Esophagus muscularis mucosa (tissue), 3 donors: ENCODE results near the gene TMPRSS11E.

ENCODE experiments used
- EP300 ChIP-seq: sonication (generic); formaldehyde crosslinking; IDR thresholded peaks from one replicate; pipeline ENCODE4 v1.6.1; 2017; ENCODE audit warnings: antibody characterized with exemption
- POLR2AphosphoS5 ChIP-seq, 2 donors: sonication (generic); formaldehyde crosslinking; IDR thresholded peaks; one replicate each; pipeline ENCODE4 v1.6.1; 2017; ENCODE audit warnings: antibody characterized with exemption in 2 of 2

DNA sequence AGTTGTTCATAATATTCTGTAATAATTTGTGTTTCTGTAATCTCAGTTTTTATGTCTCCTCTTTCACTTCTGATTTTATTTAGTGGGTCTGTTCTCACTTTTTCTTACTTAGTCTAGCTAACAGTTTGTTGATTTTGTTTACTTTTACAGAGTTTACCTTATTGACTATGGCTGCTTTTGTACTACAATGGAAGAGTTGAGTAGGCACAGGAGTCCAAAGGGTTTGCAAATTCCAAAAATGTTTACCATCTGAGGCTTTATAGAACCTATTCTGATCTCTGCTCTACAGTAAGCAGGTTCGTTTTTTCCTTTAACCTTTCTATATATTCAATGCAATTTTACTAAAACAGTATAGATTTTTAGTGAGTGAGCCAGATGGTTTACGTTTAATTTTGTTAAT lies 73.7 kb downstream of the TMPRSS11E start:
- no peak for TF ChIP-seq EP300
- no peak for TF ChIP-seq POLR2AphosphoS5 (IDR thresholded peaks at IDR 0.05)
